Thymus (tissue), 11 donors: ENCODE results near the gene TSPEAR. TPM values are rescaled to one million over a fixed set of nuclear protein-coding genes. Genes with fewer than 3 reads are reported as not detected.

Experiments used
- DNase-seq, 9 donors: peaks; one replicate each; pipeline ENCODE4 v3.0.0-alpha.2; 2013; ENCODE audit warnings: low spot score in 9 of 9, low read depth in 6 of 9, missing footprints in 1 of 9
- H3K27ac ChIP-seq, 2 donors: one replicate each; pipeline ENCODE4 v1.5.1; 2013; ENCODE audit warnings: control low read depth in 1 of 2, low read depth in 1 of 2, low read length in 1 of 2, mild to moderate bottlenecking in 1 of 2, moderate library complexity in 1 of 2
- H3K27me3 ChIP-seq, 2 donors: one replicate each; pipeline ENCODE4 v1.5.1; 2013; ENCODE audit warnings: low read length in 1 of 2; ENCODE audit not compliant: control insufficient read depth in 2 of 2, insufficient read depth in 1 of 2
- H3K36me3 ChIP-seq, 2 donors: one replicate each; pipeline ENCODE4 v1.5.1; 2013; ENCODE audit warnings: low read length in 1 of 2, mild to moderate bottlenecking in 1 of 2, moderate library complexity in 1 of 2; ENCODE audit not compliant: control insufficient read depth in 2 of 2, insufficient read depth in 2 of 2
- H3K4me1 ChIP-seq, 2 donors: one replicate each; pipeline ENCODE4 v1.5.1; 2013; ENCODE audit warnings: low read length in 2 of 2; ENCODE audit not compliant: control insufficient read depth in 2 of 2, insufficient read depth in 2 of 2
- H3K4me3 ChIP-seq, 2 donors: one replicate each; pipeline ENCODE4 v1.5.1; 2013; ENCODE audit warnings: low read length in 2 of 2, control low read depth in 1 of 2, mild to moderate bottlenecking in 1 of 2
- H3K9me3 ChIP-seq, 2 donors: one replicate each; pipeline ENCODE4 v1.5.1; 2013; ENCODE audit warnings: low read length in 1 of 2, mild to moderate bottlenecking in 1 of 2; ENCODE audit not compliant: control insufficient read depth in 2 of 2, insufficient read depth in 1 of 2
- WGBS: extraction: QIAGEN DNeasy Blood & Tissue Kit; methylation state at CpG from one replicate; pipeline ENCODE4 v1.1.7; 2013; 5-methylcytosine and 5-hydroxymethylcytosine counted together
- polyA plus RNA-seq: library from polyadenylated mRNA; stranded (reverse); fragments of 200-250 nt; gene quantifications from one replicate; pipeline ENCODE4 v1.2.3, GENCODE V29; 2013
- total RNA-seq: library from RNA; stranded (reverse); fragments of 120-200 nt; gene quantifications from one replicate; pipeline ENCODE4 v1.2.4, GENCODE V29; 2013
- donor health status: healthy.

TSPEAR gene
- total and polyA plus RNA-seq, 2 donors = 0.07 to 0.38 TPM

DNA sequence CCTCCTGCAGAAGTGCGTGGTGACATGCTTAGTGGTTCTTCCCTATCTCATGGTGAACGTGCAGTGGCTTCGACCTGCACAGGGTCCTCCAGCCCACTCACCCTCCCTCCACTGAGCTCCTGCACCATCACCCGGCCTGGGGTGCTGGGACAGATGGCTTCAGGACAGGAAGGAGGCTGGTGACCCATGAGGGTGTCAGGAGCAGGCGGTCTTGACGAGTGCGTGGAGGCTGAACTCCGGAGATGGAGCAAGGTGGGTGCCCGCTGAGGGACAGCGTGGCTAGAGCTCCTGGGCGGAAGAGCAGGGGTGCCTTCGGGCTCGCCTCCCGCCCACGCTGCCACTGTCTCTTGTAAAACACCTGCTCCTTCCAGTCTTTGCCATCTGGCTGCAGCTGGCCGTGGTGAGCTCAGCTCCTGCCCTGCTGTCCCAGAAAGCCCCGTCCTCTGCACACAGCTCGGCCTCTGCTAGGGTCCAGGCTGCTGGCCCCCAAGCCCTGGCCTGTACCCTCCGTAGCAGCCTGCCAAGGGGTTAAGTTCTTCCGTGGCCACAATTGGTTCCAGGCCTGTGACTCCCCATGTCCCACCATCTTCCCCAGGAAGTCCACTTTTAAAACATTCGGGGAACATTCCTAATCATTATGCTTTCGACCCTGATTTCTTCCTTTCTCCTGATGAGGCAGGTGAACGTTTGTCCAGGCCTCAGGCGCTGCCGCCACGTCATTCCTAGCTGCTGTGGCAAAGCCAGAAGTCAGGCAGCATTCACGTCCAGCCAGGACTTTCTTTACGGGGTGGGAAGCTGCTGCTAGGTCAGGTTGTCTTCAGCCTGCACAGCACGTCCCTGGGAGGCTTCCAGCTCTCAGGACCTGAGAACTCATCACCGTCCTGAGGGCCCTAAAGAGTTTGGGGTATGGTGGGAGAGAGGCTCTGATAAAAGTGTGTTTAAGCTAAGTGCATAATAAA lies 179.5 kb downstream of the TSPEAR start:
- Histone ChIP-seq H3K4me1 (no peaks in the 10 kb centered on the region), H3K27me3 (peaks cover 0 to 2% of the 10 kb centered on the region in 2 donors), H3K9me3 (no peaks in the 10 kb centered on the region), H3K4me3 (no peak overlapping the region), H3K27ac (no peak overlapping the region), H3K36me3 (no peaks in the 10 kb centered on the region)
- 88% methylated on average over 30 of the region's 30 CpGs for WGBS
- no peak for DNase-seq

DNA sequence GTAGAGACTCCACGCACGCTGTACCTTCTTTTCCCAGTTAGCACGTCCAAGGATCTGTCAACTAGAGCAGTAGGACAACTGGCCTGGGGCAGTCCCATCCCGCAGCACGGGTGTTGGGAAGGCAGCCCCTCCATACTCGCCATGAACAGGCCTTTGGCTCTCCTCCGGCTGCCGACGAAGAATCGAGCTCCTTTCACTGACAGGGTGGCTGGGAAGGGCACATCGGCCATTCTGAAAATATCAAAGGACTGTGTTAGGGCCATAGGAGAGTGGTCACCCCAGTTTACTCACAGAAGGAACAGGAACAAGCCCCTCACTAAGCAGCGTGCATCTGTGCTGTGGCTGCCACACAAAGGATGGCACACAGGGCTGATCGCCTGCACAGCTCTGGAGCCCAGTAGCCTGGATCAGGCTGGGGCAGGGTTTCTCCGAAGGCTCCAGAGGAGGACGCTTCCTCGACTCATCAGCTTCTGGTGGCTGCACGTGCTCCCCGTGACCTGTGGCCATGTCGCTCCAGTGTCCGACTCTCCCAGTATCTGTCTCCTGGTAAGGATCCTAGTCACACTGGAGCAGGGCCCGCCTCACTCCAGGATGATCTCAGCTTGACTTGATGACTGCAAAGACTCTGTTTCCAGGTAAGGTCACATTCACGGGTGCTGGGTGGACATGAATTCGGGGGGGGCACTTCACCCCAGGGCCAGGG lies 180.3 kb downstream of the TSPEAR start:
- 92% methylated on average over 23 of the region's 23 CpGs for whole genome bisulfite sequencing
- H3K4me1 ChIP-seq = no peaks in the 10 kb centered on the region
- no peak overlapping the region for H3K27ac ChIP-seq
- DNase-seq = no peak
- H3K27me3 ChIP-seq = peaks cover 0 to 2% of the 10 kb centered on the region in 2 donors
- H3K4me3 ChIP-seq = no peak overlapping the region
- H3K36me3 ChIP-seq = no peaks in the 10 kb centered on the region
- no peaks in the 10 kb centered on the region for H3K9me3 ChIP-seq

DNA sequence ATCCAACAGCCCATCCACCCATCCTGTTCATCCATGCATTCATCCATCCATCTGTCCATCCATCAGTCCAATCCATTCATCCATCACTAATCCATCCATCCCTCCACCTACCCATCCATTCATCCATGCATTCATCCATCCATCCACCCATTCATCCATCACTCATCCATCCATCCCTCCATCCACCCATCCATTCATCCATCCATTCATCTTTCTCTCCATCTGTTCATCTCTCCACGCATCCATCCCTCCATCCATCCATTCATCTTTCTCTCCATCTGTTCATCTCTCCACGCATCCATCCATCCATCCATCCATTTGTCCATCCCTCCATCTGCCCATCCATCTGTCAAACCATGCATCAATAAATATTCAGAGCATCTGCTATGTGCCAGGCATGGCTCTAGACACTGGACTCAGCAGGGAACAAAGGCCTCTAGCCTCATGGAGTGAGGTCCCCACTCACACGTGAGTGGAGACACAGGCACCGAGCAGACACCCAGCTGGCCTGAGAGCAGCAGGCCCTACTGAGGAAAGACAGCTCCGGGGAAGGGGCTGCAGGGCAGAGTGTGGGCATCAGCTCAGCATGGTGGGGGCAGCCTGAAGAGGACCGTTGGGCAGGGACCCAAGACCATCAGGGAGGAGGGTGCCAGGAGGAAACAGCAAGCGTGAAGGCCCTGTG lies 181.0 kb downstream of the TSPEAR start:
- no peak for DNase-seq
- Histone ChIP-seq H3K4me3 (no peak overlapping the region), H3K27ac (no peak overlapping the region), H3K36me3 (no peaks in the 10 kb centered on the region), H3K4me1 (no peaks in the 10 kb centered on the region), H3K9me3 (no peaks in the 10 kb centered on the region), H3K27me3 (no peaks in the 10 kb centered on the region)
- WGBS = 89% methylated on average over 7 of the region's 7 CpGs

DNA sequence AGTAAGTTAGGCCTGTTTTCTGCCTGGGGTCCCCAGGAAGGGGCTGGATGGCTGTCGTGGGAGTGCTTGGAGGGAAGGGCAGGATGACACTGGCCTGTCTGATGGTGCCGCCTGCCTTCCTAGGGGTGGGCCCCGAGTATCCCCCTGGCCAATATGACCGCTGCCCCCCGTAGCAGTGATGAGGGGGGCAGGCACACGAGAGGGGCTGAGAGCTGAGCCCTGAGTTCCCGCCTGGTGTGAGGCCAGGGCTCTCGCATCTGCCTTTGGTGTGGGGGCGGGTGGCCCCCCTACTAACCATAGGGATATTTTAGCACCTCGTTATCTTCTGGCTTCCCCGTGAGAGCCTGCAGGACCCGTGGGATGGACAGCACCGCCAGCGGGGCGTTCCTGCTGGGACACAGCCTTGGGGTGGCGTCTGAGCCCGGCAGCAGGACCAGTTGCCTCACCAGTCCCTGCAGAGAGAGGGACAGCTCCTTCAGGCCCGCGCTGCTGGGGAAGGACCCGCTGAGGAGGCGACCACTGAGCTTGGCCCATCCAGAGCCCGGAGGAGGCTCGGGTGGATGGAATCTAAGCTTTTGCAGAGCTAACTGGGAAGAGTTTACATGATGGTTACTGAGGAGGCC lies 181.8 kb downstream of the TSPEAR start:
- no peak overlapping the region for H3K27ac ChIP-seq
- H3K27me3 ChIP-seq = no peaks in the 10 kb centered on the region
- 91% methylated on average over 23 of the region's 23 CpGs for WGBS
- no peaks in the 10 kb centered on the region for H3K4me1 ChIP-seq
- H3K4me3 ChIP-seq = no peak overlapping the region
- no peaks in the 10 kb centered on the region for H3K36me3 ChIP-seq
- no peaks in the 10 kb centered on the region for H3K9me3 ChIP-seq
- no peak for DNase-seq

DNA sequence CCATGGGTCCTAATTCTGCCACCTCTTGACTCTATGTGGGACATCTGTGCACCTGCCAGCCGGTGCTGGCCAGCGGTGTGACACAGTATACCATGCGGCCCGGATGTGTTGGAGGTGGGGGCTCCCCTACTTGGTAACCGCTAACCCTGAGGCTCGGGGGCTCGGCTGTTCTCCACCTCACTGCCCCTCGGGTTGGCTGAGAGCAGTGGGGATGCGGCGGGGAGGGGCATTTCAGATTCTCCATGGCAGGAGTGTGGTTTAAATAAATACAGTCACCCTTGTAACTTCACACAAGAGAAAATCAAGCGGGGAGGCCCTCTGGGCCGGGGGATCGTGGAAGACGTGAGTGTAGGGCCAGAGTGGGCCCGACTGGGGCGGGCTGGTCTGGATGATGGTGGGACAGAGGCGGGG lies 182.4 kb downstream of the TSPEAR start:
- no peak overlapping the region for H3K27ac ChIP-seq
- whole genome bisulfite sequencing = 96% methylated on average over 17 of the region's 17 CpGs
- DNase-seq = no peak
- H3K4me1 ChIP-seq = no peaks in the 10 kb centered on the region
- H3K9me3 ChIP-seq = no peaks in the 10 kb centered on the region
- H3K36me3 ChIP-seq = no peaks in the 10 kb centered on the region
- H3K27me3 ChIP-seq = no peaks in the 10 kb centered on the region
- no peak overlapping the region for H3K4me3 ChIP-seq

DNA sequence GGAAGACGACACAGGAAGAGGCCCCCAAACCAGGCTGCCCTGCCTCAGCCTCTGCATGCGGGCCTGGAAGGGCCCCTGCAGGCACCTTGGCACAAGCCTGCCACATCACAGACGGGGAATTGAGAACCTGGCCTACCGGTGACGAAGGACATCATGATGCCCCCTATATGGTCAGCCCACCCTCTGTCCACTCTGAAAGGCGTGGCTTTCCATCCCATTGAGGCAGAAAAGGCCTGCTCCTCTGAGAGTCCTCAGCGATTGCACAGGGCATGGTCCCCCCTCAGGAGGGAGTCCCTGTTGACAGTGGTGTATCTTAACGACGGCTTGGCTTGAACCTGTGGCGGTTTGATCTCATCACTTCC lies 182.8 kb downstream of the TSPEAR start:
- Histone ChIP-seq H3K9me3 (no peaks in the 10 kb centered on the region), H3K27me3 (no peaks in the 10 kb centered on the region), H3K4me1 (no peaks in the 10 kb centered on the region), H3K36me3 (no peaks in the 10 kb centered on the region), H3K27ac (no peak overlapping the region), H3K4me3 (no peak overlapping the region)
- no peak for DNase-seq
- WGBS = 89% methylated on average over 10 of the region's 10 CpGs

DNA sequence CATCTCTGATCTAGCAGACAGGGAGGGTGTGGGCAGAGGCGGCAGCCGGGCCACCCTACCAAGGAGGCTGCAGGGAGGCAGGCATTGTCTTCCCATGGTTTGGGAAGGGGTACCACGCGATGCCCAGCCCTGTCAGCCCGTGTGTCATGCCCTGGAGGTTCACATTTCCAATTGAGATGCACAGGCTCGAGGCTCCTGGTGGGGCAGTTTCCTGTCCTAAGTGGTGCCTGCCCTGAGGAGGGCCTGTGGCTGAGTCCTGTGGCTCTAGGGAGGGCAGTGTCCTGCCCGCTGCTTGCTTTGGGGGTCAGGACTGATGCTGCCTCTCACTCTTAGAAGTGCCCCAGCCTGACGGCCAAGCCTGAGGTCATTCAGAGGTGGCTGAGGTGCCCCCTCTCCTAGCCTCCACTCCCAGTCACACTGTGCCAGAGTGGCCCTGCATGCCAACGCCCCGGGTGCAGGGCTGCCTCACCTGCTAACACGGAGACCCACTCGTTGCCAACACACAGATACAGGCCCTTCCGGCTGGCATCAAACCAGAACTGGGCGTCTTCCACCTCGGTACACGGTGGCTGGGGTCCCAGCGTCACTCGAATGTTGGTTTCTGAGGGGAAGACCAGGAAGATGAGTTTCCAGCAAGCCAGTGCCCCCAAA lies 183.3 kb downstream of the TSPEAR start:
- 91% methylated on average over 18 of the region's 18 CpGs for WGBS
- no peaks in the 10 kb centered on the region for H3K27me3 ChIP-seq

DNA sequence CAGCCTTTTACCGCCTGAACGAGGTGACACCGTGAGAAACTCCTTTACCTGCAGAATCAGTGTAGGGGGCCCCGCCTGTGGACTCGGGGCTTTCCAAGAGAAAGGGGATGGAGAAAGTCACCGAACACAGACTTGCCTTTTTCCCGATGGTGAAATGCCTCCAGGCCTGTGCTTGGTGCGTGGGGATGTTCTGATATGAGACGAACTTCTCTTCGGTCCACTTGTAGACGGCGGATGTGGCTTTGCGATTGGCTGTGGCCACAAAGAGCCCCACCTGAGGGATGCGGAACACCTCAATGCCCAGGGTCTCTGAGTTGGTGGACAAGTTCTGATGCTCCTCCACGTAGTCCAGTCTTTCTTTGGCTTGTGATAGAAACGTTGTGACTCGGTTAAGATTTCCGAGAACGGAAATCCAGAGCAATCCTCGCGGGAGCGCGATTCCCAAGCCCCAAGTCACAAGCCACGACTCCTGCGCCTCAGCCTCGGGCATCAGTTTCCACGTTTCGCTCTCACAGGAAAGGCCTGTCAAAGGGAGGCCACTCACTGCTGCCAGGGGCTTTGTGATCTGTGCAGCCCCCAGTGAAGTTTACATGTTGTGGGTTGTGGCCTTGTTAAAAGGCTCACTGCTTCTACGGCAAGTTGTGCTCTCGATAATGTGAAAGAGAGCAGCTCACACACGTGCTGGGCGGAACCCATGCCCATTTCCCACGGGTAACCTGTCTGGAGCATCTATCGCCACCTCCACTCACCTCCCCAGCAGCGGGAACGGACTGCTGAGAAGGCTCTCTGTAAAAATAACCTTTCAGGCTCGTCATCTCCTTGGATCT lies 184.0 kb downstream of the TSPEAR start:
- H3K36me3 ChIP-seq = no peaks in the 10 kb centered on the region
- DNase-seq = no peak
- H3K27me3 ChIP-seq = no peaks in the 10 kb centered on the region
- H3K9me3 ChIP-seq = no peaks in the 10 kb centered on the region
- 93% methylated on average over 37 of the region's 37 CpGs for WGBS
- no peak overlapping the region for H3K27ac ChIP-seq
- H3K4me3 ChIP-seq = no peak overlapping the region
- H3K4me1 ChIP-seq = no peaks in the 10 kb centered on the region

More for the DNA sequence above, 183.3 kb downstream of the TSPEAR start:
- H3K36me3 ChIP-seq = no peaks in the 10 kb centered on the region
- DNase-seq = no peak
- no peaks in the 10 kb centered on the region for H3K4me1 ChIP-seq
- no peaks in the 10 kb centered on the region for H3K9me3 ChIP-seq
- H3K27ac ChIP-seq = no peak overlapping the region
- H3K4me3 ChIP-seq = no peak overlapping the region
